Fibroblast of the conjunctiva (primary cell): ENCODE measurements around the gene STK25.
"Not testable (repeated sequence)": the region's sequence is repeated elsewhere in the genome, so short reads cannot be mapped to it uniquely, and the experiment has no call there.

ENCODE experiments used
- DNase-seq: peaks from one replicate; pipeline ENCODE4 v3.0.0-alpha.2; 2010; ENCODE audit warnings: low read depth

The STK25 gene

DNA sequence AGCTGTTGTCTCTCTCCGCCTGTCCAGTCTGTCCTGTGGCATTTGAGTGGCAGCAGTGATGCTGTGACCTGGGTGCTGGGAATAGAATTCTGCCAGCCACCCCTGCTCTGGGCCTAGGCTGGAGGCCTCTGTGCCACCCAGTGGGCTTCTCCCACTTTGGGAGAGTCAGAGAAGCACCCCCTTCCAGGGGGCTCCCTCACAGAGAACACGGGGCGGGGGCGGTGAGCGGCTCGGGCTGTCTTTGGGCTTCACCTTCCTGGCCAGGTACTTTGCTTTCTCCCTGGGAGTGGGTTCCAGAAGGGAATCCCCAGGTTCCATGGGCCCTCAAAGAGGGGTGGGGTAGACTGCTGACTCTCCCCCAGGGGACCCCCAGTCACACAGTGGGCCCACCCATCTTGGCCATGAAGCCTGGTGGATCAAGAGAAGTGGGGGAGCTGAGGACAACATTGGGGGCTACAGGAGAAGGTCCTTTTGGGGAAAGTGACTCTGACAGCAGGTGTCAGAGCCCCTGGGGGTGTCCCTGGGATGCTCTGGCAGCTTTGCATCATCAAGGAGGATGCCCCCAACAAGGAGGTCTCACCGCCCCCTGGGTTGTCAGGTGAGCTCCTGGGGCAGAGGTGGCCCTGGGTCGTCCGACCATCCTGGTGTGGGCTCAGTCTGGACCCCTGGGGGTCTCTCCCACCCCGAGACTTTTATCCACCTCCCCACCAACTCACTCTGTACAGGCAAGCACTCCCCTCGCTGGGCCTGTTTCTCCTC, 31.4 kb upstream of the STK25 start:
- no peak for DNase-seq

DNA sequence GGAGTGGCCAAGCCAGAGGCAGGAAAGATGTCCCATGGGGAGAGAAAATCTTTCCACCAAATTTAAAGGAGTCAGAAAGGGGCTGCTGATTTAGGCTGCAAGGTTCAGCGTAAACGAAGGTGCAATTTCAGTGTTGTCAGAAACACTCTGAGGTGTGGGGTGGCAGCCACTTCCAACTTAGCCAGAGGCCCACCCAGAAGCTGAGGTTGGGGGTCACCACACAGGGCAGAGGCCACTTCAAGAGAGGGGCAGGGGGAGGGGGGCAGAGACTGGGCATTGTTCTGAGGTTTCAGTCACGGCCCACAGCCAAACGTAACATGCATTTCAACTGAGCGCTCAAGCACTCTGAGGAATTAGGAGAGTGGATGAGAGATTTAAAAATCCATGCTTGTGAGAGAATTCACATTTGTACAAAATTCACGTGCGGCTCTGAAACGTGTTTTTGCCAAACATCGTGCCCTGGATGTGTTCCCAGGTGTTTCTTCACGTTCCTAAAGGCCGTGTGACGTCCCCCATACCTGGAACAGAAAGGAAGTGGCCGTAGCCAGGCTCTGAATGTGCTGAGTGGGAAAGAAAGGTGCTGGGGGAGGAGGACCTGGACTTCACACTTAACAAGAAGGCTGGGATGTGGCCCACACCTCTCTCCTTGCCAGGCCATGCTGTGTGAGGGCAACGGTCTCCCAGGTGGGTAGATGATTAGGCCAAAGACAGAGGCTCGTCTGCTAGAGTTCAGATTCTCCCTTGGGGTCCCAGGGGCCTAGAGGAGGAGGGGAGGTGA, 30.6 kb upstream of the STK25 start:
- no peak for DNase-seq

DNA sequence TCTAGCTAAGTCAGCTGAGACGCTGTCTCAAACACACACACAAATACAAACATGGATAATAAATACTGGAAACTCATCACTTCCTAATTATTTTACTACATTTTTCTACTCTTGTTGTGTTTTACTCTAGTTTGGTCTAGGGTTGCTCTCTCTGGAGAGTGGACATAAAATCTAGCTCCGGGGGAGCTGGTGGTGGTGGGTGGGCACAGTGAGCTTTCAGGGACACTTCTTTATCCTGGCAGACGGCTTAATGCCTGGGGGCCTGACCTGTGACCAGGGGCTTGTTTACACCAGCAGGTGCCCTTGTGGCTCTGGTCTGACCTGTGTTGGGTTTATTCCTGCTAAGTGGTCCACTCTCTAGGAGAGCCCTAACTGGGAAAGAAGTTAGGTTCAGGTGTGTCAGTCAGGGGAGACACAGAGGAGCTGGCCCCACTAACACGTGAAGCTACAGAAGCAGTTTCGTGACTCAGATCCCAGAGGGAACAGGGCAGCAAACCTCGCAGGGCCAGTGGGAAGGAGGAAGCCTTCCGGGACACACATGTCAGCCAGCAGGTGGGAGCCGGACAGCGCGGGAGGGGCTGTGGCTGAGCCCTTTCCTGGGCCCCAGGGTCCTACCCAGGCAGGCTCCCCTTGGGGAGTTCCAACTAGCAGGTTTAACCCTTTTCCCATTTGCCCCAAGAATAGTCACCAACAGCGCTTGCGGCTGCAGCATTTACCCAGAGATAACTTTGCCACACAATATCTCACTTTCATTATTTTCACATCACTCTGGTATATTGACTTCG, 27.7 kb upstream of the STK25 start:
- no peak for DNase-seq

DNA sequence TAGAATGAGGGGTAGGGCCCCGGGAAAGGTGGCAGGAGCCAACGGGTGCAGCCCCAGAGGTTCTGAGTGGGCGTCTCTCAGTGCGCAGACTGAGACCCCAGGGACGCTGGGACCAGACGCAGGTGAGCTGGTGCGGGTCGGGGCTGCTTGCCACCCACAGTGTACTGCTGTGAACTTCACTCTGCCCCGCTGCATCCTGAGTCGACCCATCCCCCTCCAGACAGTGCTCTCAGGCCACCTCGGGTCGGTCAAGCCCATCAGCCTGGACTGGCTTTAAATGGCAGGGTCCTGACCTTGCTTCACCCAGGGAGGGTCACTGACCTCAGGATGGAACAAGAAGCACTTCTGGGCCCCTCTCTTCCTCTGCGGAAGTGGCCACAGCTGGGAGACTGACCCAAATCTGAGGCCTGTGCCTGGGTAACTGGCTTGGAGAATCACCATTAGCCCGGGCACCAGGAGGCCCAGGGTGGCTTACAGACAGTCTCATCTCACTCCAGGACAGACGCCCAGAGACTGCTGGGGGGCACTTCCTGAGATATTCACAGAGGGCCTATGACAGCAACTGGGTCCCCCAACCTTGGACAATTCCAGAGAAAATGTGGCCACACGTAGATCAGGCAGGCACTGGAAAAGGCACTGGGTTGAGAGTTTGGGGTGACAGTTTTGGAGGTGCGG, 26.5 kb upstream of the STK25 start:
- no peak for DNase-seq

DNA sequence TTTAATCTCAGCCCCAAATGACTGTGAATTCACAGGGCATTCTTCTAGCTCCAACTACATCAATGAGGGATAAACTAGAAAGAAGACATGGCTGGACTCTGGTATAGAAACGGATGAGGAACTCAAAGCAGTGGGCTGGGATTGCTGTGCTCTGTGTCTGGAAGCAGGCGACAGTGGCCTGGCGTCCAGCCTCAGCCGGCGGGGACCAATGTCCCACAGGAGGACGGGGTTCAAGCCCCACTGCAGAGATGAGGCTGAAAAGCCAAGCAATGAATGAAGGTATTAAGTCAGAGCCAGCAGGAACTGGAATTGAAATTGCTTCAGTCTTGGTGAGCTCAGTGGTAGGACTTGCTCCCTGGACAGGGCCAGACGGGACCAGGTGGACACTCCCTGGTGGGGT, 25.9 kb upstream of the STK25 start:
- no peak for DNase-seq

DNA sequence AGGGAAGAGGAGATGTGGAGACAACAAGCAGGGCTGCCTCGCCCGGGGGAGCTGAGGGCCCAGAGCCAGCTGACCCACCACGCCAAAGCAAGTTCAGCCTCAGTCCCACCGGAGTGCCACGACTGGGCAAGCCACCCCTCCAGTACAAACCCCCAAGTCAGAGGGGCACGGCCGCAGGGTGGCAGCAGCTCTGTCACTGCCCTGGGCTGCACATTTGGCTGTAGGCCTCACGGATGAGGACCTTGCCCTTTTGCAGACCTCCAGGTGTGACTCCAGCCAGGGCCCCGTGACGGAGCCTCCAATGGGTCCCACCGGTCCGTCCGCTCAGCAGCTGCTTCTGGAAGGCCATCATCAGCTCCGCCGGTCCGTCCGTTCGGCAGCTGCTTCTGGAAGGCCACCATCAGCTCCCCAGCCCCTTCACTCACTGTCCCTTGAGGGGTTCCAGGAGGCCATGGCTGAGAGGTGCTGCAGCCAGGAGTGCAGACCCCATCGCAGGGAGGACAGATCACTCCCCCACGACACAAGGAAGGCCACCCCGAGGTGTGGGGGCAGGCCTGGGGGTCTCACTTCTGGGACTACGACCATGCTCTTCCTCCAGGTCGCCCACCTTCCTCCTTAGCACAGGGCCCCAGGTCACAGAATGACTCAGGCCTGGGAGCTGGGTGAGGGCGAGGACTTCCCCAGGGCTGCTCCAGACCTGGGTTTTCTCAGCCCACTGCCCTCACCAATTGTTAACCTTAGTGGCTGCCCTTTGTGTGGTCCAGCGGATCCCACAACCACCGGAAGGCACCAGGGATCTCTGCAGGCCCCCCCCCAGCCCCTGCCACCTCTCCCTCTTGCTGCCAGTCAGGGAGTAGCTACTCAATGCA, 24.6 kb upstream of the STK25 start:
- DNase-seq: no peak

DNA sequence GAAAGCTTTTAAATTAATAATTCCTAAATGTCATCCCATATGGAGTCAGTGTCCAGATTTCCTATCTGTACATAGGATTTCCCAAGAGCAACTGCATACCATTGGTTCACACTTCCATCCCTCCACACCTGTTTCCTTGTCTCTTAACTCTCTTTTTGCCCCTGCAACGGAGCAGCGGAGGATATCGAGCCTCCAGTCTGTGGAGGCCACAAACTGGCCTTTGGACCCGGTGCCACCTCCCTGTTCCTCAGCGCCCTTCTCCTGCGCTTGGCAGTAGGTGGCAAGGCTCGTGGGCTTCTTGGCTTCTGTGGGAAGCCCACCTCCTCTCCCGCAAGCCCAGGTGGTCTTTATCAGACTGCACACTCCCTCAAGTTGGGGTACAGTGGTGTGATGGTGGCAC, 23.8 kb upstream of the STK25 start:
- DNase-seq: no peak

DNA sequence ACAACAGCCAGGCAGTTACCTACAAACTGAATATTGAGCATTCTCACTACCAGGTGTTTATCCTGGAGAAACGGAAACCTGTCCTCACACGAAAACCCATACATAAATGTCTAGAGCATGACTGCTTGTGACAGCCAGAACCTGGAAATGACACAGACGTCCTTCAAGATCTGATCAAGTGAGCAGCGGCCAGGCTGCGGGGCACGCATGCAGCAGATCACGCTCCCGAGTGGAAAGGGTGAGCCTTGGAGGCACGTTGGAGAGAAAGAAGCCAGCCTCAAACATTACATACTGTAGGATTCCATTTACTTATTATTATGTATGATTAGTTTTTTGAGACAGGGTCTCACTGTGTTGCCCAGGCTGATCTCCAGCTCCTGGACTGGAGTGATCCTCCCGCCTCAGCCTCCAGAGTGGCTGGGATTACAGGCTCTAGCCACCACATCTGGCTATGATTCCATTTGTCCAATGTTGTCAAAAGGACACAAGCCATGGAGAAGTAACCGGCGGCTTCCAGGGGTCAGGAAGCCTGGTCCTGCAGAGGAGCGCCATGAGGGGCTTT, 22.9 kb upstream of the STK25 start:
- DNase-seq: no peak

DNA sequence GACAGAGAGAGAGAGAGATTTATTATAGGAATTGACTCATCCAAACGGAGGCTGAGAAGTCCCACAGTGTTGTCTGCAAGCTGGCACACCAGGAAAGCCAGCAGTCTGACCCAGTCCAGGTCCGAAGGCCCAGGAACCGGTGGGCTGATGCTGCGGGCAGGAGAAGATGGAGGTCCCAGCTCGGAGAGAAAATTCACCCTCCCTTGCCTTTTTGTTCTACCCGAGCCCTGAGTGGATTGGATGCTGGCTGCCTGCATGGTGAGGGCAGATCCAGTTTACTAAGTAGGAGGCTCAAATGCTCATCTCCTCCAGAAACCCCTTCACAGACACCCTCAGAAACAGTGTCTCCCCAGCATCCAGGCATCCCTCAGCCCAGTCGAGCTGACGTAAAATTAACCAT, 22.2 kb upstream of the STK25 start:
- no peak for DNase-seq

DNA sequence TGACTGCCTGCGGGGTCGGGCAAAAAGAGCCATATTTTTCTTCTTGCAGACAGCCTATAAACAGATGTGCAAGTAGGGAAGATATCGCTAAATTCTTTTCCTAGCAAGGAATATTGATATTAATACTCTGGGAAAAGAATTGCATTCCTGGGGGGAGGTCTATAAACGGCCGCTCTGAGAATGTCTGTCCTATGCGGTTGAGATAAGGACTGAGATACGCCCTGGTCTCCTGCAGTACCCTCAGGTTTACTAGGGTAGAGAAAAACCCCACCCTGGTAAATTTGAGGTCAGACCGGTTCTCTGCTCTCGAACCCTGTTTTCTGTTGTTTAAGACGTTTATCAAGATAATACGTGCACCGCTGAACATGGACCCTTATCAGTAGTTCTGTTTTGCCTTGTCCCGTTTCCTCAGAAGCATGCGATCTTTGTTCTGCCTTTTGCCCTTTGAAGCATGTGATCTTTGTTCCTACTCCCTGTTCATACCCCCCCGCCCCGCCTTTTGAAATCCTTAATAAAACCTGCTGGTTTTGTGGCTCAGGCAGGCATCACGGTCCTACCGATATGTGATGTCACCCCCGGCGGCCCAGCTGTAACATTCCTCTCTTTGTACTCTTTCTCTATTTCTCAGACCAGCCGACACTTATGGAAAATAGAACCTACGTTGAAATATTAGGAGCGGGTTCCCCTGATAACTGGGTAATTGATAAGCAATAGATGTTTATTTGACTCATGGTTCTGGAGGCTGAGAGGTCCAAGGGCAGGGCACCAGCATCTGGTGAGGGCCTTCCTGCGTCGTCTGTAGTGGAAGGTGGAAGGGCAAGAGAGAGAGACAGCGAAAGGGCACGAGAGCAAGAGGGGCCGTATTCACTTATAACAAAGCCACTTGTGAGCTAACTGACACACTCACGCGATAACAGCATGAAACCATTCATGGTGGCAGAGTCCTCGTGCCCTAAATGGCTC, 17.7 kb upstream of the STK25 start:
- DNase-seq: not testable (repeated sequence)

DNA sequence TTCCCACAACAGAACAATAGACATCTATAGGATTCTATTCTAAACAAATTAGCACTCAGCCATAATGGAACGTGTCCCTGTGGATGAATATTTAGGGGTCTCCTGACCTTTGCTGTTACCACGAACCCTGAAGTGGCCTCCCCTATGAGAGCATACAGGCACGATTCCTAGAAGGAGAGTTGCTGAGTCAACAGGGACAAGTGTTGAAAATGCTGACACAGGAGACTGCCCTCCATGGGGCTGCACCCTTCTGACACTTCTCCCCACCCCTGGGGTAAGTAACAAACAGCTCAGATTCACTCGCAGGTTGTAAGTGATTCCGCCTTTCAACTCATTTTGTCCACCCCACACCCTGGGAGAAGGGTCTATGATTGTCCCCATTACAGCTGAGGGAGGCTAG, 14.1 kb upstream of the STK25 start:
- DNase-seq: no peak

DNA sequence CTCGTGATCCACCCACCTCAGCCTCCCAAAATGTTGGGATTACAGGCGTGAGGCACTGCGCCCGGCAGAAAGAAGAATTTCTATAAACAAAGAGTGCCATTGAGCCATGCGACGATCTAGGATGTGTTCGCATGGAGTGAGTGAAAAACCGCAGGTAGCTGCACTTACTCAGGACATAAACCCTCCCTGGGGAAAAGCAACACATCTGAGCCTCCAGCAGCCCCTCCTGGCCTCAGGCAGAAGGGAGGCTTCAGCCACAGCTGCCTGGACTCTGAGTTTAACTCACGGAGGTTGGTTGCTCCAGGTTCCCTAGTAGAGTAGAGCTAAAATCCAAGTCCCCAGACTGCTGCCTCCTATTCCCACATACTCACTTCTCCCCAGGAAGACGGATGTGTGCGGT, 11.3 kb upstream of the STK25 start:
- no peak for DNase-seq

DNA sequence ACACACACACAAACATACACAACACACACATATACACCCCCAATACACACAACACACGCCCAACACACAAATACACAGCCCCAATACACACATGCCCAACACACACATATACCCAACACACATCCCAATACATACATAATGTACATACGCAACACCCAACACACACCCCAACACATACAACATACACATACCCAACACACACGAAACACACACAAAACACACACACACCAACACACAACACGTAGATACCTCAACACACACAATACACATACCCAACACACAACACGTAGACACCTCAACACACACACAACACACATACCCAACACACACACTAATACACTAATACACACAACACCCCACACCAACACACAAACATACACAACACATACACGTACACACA, 8.9 kb upstream of the STK25 start:
- no peak for DNase-seq

DNA sequence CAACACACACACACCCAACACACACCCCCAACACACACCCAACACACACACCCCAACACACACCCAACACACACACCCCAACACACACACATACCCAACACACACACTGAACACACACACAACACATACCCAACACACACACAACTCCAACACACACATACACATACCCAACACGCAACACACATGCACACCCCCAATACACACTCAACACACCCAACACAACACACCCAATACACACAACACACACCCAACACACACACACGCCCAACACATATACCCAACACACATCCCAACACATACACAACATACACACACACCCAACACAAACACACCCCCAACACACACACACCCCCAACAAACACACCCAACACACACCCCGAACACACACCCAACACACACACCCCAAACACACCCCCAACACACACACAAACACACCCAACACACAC, 8.2 kb upstream of the STK25 start:
- DNase-seq: no peak

DNA sequence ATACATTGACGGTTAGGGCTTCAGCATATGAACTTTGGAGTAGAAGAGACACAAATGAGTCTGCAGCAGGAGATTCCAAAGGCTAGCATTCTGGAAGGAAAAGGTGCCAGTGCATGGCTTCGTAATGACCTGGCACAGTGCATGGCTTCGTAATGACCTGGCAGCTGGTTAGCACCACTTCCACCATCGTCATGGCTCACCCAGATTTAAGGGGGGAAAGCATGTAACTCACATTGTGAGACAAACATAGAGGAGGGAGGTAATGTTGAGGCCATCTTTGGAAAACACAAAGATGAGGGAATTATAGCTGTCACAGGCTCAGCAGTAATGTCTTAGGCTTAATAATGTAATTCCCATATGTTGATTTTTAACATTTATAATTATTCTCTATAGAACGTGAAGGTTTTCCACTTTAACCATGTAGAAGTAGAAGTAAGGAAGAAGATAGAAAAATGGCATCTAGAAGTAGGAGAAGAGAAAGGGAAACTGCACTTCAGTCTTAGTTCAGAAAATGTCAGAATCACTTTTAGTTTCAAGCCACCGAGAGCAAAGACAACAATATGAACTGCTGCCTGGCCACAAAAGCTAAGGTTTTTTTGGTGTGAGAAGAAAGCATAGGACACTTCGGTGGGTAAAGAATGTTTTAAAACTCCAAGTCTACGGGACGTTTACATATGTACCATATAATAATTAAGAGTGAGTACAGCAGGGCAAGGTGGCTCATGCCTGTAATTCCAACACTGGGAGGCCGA, 6.8 kb upstream of the STK25 start:
- DNase-seq: no peak

DNA sequence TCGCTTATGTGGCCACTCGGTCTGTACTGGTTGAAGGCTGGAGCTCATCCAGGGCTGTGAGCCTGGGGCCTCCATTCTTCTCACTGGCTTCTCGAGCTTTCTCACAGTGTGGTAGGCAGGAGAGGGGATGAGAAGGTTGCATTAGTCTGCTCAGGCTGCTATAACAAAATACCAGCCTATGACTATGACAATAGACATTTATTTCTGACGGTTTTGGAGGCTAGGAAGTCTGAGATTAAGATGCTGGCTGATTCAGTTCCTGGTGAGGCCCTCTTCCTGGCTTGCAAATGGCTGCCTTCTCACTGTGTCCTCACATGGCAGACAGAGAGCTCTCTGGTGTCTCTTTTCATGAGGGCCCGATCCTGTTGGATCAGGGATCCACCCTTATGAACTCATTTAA, 6.2 kb upstream of the STK25 start:
- no peak for DNase-seq

DNA sequence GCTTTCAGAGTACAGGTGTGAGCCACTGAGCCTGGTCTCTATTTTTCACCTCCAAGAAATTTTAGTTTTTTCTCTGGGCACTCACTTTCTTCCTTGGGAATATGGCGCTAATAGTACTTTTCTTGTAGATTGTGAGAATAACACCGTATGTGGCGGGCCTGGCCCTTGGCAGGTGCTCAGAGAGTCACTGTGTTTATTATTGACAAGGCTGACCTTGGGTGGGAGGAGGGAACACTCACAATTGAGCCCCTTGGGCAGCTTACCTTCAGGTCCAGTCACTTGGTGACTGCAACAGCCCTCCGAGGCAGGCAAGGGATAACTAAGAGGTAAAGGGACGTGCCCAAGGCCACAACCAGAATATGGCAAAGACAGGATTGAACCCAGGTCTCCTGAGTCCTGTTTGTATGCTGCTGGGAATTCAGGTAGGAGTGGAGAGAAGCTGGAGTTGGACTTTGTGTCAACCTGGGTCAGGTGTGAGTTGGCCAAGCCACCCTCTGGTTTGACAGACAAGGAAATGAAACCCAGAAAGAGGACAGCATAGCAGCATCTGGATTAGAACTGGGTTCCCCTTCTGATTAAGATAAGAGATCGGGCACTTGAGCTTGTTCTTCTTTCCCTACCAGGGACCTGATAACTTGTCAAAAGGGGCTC, 2.8 kb upstream of the STK25 start:
- no peak for DNase-seq

DNA sequence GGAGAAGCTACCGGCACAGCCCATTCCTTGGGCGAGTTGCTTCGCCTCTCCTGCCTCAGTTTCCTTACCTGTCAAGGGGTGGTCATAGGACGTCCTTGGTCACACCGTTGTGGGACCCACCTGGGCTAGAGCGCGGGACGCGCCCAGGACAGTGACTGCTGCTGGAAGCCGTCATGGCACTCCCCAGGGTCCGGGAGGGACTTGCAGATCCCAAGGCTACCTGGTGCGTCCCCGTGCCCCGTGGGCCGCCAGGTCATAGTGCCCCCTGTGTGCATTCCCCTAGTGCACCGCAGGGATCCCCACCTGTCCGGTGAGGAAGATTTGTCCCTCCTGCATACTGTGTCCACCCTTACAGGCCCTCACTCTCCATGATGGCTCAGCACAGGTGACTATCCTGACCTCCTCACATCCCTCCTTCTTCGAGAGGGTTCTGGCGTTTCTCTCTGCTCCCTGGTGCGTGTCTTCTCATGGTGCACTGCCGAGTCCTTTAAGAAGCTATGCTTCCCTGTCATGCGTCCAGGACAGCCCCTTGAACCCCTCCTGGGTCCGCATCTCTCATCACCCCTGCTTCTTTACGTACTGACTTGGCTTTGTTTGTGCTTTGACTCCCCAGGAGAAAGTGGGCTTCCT, 886 bp upstream of the STK25 start:
- no peak for DNase-seq
